ENCODE measurements around the gene TSPAN18.

GRCh38 chr11:44851496-44851895 lies 124.7 kb downstream of the TSPAN18 start:
- no peak for TF ChIP-seq POLR2A (IDR thresholded peaks at IDR 0.05; ENCODE audit: low read depth, low read length)
- no peak for TF ChIP-seq POLR2AphosphoS5 (IDR thresholded peaks at IDR 0.05; ENCODE audit: low read depth, low read length)
